T-helper 1 cell treated with Interleukin-12 subunit alpha and Interleukin-12 subunit beta and Interleukin-4 antibody, amounts not matched to agents 30 μg/mL and 1 μg/mL, for 36 hours (primary cell): ENCODE results near the gene UBL7.

Experiments
- H3K27ac Mint-ChIP-seq: one replicate; pipeline ENCODE4 v1.8.0; 2021; ENCODE audit warnings: mild to moderate bottlenecking, mixed read lengths
- H3K27me3 Mint-ChIP-seq: one replicate; pipeline ENCODE4 v1.8.0; 2021; ENCODE audit warnings: low read depth, mixed read lengths
- H3K36me3 Mint-ChIP-seq: one replicate; pipeline ENCODE4 v1.8.0; 2021; ENCODE audit warnings: low read depth, mixed read lengths
- H3K4me1 Mint-ChIP-seq: one replicate; pipeline ENCODE4 v1.8.0; 2021; ENCODE audit warnings: low read depth, mixed read lengths
- H3K4me3 Mint-ChIP-seq: one replicate; pipeline ENCODE4 v1.8.0; 2021; ENCODE audit warnings: mild to moderate bottlenecking, moderate library complexity, mixed read lengths
- H3K9me3 Mint-ChIP-seq: one replicate; pipeline ENCODE4 v1.8.0; 2021; ENCODE audit warnings: mixed read lengths

Gene UBL7

DNA sequence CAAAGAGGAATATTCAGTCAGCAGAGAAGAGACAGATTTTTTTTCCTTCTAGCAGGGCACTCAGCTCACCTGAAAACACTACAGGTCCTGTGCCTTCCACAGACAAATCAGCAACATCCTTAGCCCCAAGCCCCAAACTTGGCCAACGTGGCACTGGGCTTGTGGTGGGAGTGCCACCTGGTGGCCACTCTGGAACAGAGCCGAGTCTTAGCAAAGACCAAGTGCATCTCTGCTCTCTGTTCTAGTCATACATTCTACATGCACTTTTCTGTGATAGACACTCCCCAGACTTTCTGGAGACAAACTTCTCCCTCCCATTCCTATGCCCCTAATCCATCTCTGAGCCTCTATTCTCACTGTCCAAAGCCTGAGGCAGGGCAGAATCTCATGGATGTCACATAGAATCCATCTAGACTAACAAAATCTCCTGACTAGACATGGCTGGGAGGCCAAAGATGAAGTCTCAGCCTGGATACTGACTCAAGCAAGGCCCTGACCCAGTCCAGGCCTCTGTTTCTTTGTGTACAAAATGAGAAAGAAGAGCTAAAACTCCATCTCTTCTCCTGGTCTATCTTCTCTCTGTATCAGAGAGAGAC, 22.1 kb downstream of the UBL7 start:
- no peaks in the 10 kb centered on the region for H3K9me3 Mint-ChIP-seq
- no peaks in the 10 kb centered on the region for H3K36me3 Mint-ChIP-seq
- H3K27me3 Mint-ChIP-seq, result no peaks in the 10 kb centered on the region
- peaks cover 27% of the 10 kb centered on the region for H3K4me1 Mint-ChIP-seq
- H3K27ac Mint-ChIP-seq, result peak overlapping the region; percentile 23
- no peak overlapping the region for H3K4me3 Mint-ChIP-seq

DNA sequence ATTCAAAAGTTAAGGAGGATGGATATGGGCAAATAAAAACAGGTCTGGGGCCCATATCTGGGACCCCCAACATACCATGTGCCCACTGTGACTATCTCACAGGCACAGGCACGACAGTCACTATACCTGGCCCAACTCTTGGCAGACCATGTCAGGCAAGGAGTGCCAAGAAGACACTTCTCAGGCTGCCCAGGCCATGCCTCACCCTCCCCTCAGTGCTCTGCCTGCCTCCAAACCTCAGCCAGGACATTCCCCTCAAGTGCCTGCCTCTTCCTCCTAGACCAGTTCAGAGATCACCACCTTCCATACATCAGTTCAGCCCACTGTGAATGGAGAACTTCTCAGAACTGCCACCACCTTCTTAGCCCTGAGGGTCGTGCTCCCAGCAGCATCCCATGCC, 22.8 kb downstream of the UBL7 start:
- peak overlapping the region; percentile 12 for H3K27ac Mint-ChIP-seq
- no peaks in the 10 kb centered on the region for H3K27me3 Mint-ChIP-seq
- peaks cover 27% of the 10 kb centered on the region for H3K4me1 Mint-ChIP-seq
- no peak overlapping the region for H3K4me3 Mint-ChIP-seq
- no peaks in the 10 kb centered on the region for H3K36me3 Mint-ChIP-seq
- H3K9me3 Mint-ChIP-seq, result no peaks in the 10 kb centered on the region

DNA sequence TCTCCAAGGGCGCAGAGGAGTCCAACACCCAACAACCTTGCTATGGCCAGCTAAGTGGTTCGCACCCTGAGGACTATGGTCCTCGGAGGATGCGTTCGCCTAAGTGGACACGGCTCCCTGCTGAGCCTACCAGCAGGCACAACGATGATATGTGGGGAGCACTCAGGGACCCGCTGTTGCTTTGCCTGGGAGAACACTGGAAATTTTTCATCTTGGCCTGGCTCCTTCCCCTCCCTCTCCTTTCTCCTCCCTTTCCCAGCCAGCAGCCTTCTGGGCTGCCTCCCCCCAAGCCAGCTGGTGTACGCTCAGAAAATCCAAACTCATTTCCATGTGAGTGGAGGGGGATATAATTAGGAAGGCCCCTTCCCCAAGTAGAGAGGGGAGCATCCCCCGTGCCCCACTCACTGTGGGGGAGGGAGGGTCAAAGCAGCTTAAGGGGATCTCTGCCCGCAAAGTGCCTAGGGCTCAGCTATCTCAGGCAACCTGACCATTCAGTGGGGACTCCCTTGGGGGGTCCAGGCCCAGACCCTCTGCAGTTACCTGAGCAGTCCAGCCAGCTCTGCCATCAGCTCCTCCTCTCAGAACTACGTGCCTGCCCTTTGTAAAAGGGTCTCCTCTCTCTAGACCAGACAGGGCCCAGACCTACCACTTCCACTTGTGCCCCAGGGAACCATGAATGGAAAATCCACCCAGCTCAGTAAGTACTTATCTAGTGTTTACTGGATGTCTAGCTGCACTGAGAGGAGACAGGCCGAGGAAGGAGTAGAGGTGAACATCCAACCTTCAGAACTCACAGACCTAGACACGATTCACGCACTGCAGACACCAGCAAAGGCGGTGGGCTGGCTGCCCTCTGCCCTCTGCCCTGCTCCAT, 26.5 kb downstream of the UBL7 start:
- Mint-ChIP-seq H3K9me3 (no peaks in the 10 kb centered on the region), H3K27me3 (no peaks in the 10 kb centered on the region), H3K36me3 (peaks cover 3% of the 10 kb centered on the region), H3K27ac (peak overlapping the region; percentile 88), H3K4me3 (peak overlapping the region; percentile 83), H3K4me1 (peaks cover 56% of the 10 kb centered on the region)

DNA sequence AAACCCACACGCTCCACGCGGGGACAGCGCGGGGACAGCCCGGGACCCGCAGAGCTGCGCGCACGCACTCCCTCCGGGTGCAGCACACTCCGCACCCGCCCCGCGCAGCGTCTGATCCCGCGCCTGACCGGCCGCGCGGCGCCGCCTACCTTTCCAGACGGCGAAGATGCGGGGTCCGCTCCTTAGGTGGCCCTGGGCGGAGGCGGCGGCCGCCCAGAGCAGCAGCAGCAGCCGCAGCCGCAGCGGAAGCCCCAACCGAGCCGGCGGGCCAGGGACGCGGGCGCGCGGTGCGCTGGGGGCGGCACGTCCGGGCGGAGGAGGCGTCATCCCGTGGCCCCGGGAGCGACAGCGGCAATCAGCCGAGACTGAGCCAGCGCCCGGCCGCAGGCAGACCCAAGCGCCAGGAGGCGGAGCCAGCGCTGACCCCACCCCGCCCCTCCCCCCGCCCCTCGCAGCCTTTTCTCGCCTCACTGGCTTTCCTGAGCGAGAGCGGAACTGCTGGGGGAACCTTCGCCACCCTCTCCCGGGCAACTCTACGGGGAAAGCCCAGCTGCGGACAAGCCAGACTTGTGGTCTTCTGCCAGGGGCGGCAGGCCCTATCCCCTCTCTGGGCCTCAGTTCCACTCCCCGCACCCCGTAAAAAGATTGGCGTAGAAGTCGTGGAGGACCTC, 27.2 kb downstream of the UBL7 start, which contains the start of gene SEMA7A:
Gene SEMA7A (minus strand): TSS at position 367 of the 671 bp plus-strand sequence. CDS start 40 bp downstream, at position 327.
- peak within 1 kb of the TSS; percentile 88 for H3K27ac Mint-ChIP-seq
- H3K36me3 Mint-ChIP-seq, result peaks cover 3% of the 10 kb centered on the region
- H3K27me3 Mint-ChIP-seq, result no peaks in the 10 kb centered on the region
- no peaks in the 10 kb centered on the region for H3K9me3 Mint-ChIP-seq
- H3K4me1 Mint-ChIP-seq, result peaks cover 54% of the 10 kb centered on the region
- peak within 1 kb of the TSS; percentile 83 for H3K4me3 Mint-ChIP-seq

DNA sequence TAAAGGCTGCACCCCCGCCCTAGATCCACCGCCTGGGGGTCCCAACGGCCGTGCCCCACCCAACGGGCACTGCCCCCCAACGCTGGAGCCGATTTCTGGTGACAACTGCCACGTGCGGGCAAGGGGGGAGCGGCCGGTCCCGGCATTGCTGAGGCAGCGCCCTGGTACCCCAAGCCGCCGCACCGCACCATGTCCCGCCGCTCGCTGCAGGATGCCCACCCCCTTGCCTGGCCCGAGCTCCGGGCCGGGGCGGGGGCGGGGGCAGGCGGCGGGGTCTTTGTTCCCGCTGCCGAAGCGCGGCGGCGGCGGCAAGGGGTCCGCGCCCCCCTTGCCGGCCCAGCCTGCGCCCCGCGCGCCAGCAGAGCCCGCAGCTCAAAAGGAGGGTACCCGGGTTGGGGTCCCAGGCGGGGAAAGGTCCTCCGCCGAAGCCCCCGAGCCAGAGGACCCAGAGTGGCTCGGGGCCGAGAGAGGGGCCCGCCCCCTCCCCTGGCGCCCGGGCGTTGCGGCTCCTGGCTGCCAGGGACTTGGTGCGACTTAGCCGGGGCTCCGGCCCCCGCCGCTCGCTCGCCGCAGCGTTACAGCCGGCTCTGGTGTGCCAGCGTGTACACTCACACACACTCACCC, 27.9 kb downstream of the UBL7 start:
- H3K27ac Mint-ChIP-seq, result no peak overlapping the region
- peaks cover 49% of the 10 kb centered on the region for H3K4me1 Mint-ChIP-seq
- peak overlapping the region; percentile 83 for H3K4me3 Mint-ChIP-seq
- no peaks in the 10 kb centered on the region for H3K9me3 Mint-ChIP-seq
- no peaks in the 10 kb centered on the region for H3K27me3 Mint-ChIP-seq
- peaks cover 3% of the 10 kb centered on the region for H3K36me3 Mint-ChIP-seq

DNA sequence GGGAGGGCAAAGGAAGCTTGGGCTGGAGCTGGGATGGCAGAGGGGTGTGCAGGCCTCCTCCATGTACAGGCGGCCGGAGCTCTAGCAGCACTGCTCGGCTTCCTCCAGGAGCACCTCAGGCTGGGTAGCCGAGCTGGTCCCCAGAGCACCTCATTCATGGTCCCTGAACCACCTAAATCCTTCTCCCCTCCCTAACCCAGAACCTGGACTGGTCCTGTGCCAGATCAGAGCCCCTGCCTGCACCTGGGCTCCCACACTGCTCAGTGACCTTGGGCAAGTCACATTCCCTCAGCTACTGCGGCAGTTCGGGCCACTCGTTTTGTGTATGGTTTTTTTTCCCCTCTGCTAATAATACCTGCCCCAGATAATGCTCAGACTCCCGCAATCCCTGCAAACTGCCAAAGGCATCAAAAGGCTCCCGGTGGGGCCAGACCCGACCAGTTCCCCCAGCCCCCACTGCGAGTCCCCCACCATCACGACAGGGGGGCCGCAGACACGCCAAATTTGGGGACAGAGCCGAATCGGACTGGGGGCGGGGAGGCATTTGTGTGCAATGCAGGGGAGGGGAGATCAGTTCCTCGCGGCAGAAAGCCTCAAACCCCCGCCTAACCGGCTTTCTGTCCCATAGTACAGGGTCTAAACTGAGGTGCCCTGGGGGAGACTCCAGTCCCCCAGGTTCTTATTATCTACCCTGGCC, 28.5 kb downstream of the UBL7 start:
- Mint-ChIP-seq H3K4me3 (peak overlapping the region; percentile 83), H3K27me3 (no peaks in the 10 kb centered on the region), H3K27ac (peak overlapping the region; percentile 85), H3K4me1 (peaks cover 55% of the 10 kb centered on the region), H3K36me3 (peaks cover 5% of the 10 kb centered on the region), H3K9me3 (no peaks in the 10 kb centered on the region)

DNA sequence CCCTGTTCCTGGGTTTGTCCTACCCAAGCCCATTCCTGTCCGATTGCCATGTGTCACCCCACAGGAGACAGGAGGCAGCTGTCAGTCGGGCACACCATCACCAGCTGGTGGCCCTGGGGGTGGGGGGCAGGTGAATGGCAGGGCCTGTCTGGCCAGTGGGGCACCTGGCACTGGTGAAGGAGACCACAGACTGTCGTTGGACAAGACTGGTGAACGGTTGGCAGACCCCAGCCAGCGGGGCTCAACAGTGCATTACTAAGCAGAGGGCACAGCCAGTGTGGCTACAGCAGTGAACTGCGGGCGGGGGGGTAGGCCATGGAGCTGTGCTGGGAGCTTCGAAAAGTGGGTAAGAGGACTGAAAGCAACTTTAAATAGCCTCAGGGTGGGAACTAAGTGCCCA, 29.3 kb downstream of the UBL7 start:
- Mint-ChIP-seq H3K27ac (peak overlapping the region; percentile 71), H3K27me3 (no peaks in the 10 kb centered on the region), H3K4me3 (peak overlapping the region; percentile 83), H3K4me1 (peaks cover 55% of the 10 kb centered on the region), H3K9me3 (no peaks in the 10 kb centered on the region), H3K36me3 (peaks cover 5% of the 10 kb centered on the region)

DNA sequence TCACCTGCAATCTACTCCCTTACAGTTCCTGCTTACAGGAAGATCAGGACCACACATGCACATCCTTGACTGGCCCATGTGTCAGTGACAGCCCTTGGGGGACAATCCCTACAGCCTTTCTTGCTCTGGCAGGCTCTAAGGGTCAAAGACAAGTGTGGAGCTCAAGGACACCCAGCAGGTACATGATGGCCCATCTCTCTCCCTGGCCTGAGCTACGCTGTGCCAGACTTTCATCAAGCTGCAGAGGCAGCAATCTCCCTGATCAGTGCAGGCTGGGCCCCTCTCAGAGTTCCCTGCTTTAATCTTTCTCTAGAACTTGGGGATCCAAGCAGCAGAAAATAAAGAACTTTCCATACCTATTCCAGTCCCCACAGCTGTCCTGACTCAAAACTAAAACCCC, 29.8 kb downstream of the UBL7 start:
- H3K4me1 Mint-ChIP-seq, result peaks cover 56% of the 10 kb centered on the region
- H3K4me3 Mint-ChIP-seq, result peak overlapping the region; percentile 83
- peak overlapping the region; percentile 71 for H3K27ac Mint-ChIP-seq
- no peaks in the 10 kb centered on the region for H3K9me3 Mint-ChIP-seq
- H3K27me3 Mint-ChIP-seq, result no peaks in the 10 kb centered on the region
- peaks cover 8% of the 10 kb centered on the region for H3K36me3 Mint-ChIP-seq

DNA sequence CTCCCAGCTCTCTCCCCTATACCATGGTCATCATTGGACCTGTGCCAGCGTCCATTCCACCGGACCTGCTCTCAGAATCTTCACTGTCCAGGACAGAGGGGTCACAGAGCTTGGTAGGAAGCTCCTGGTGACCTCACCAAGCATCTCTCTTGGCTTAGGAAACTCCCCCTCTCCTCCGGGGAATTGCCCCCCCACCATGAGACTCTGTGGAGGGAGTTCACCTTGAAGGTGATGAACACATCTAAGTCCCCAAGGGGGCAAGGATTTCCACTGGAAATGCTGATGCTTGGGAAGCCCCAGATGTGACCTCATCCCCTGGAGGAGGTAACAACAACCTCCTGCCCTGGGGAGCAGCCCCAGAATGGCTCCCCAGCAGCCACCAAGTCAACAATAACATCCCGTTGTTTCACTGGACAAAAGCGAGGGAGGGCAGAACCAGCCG, 30.4 kb downstream of the UBL7 start:
- H3K4me3 Mint-ChIP-seq, result peak overlapping the region; percentile 83
- H3K36me3 Mint-ChIP-seq, result peaks cover 8% of the 10 kb centered on the region
- H3K27ac Mint-ChIP-seq, result peak overlapping the region; percentile 52
- H3K4me1 Mint-ChIP-seq, result peaks cover 54% of the 10 kb centered on the region
- H3K9me3 Mint-ChIP-seq, result no peaks in the 10 kb centered on the region
- no peaks in the 10 kb centered on the region for H3K27me3 Mint-ChIP-seq

DNA sequence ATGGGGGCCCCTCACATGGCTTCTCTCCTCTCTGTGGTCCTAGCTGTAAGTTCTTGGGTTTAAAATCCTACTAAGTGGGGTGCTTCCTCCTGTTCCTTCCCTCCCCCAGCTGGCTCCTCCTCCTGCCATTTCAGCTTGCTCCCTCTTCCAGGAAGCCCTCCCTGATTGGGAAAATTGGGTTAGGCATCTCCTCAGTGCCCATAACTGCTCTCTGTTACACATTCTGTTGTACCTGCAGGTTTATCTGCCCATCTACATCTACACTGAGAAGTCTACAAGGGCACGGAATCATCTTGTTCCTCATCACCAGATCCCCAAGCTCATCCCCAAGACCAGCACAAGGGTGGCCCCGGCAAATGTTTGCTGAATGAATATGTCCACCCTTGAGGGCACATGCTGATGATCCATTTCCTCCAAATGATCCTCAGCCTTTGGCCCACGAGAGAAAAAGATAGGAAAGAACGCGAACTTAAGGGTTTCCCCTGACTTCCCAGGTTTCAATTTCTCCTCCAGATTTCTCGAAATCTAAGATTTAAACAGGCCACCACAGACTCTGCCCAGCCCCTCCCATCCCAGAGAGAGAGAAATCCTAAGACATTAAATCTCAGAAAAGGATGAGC, 31.1 kb downstream of the UBL7 start:
- Mint-ChIP-seq H3K9me3 (no peaks in the 10 kb centered on the region), H3K27ac (peak overlapping the region; percentile 75), H3K4me3 (peak overlapping the region; percentile 48), H3K27me3 (no peaks in the 10 kb centered on the region), H3K4me1 (peaks cover 48% of the 10 kb centered on the region), H3K36me3 (peaks cover 8% of the 10 kb centered on the region)

DNA sequence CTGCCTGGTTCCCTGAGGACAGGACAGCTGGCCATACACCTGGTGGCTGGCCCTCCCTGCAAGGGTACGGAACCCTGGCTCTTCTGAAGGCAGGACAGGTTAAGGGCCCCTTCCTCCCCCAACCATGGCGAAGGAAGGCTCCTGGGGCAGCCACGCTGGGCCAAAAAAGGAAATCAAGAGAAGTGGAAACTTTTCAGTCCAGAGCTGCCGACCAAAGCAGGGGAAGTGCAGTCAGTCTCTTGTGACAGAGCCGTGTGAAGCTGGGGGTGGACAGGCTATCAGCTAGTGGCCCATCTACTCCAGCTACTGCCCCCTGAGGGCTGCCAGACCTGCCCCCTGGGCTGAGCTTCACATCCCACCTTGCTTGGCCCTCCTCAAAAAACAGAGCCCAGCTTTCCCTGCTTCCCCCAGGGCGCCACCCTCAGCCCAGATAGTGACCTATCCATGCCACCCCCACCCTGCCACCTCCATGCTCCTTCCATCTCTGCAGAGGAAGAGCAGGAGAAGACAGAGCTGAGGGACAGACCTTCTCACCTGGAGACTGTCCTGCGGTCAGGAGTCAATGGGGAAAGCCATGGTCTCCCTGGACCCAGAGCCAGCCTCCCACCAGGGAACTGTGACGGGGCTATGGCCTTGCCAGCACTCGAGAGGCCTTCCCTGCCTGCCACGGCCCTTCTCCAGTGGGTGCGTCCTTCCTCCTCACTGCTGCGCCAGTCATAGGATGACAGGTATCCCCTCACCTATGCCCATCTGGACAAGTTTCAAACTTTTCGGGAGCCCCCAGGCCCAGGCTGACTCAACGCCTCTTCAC, 31.8 kb downstream of the UBL7 start:
- H3K36me3 Mint-ChIP-seq, result peaks cover 8% of the 10 kb centered on the region
- H3K9me3 Mint-ChIP-seq, result no peaks in the 10 kb centered on the region
- H3K4me1 Mint-ChIP-seq, result peaks cover 43% of the 10 kb centered on the region
- H3K4me3 Mint-ChIP-seq, result peak overlapping the region; percentile 48
- no peaks in the 10 kb centered on the region for H3K27me3 Mint-ChIP-seq
- H3K27ac Mint-ChIP-seq, result peak overlapping the region; percentile 75

DNA sequence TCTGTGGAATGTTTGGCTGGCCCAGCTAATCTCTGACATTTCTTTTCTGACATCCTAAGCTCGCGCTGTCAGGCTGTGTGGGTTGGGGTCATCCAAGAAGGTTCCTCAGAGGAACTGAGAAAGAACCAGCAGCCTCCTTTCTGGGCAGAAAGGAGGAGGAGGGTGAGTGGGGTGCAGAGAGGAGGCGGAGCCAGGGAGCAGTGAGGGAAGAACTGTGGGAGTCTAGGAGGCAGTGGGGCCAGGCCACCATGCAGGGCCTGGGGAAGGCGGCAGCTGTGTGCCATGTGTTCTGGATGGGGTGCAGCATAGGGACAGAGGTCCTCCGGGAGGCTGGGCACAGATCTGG, 32.5 kb downstream of the UBL7 start:
- Mint-ChIP-seq H3K36me3 (peaks cover 8% of the 10 kb centered on the region), H3K9me3 (no peaks in the 10 kb centered on the region), H3K27me3 (no peaks in the 10 kb centered on the region), H3K27ac (peak overlapping the region; percentile 80), H3K4me1 (peaks cover 47% of the 10 kb centered on the region), H3K4me3 (peak overlapping the region; percentile 43)
